IgD-negative memory B cell (primary cell): ENCODE measurements around the gene TDRD9. TPM values are rescaled to one million over a fixed set of nuclear protein-coding genes. Genes with fewer than 3 reads are reported as not detected.
A peak's percentile ranks its signal among the peaks of the same experiment; 100 is the strongest.
"Not testable (repeated sequence)": the region's sequence is repeated elsewhere in the genome, so short reads cannot be mapped to it uniquely, and the experiment has no call there.

Source experiments
- H3K27ac Mint-ChIP-seq, 3 donors: one replicate each; pipeline ENCODE4 v1.8.0; 2020 to 2022; ENCODE audit warnings: mild to moderate bottlenecking in 3 of 3, mixed read lengths in 3 of 3, moderate library complexity in 1 of 3
- H3K27me3 Mint-ChIP-seq: one replicate; pipeline ENCODE4 v1.8.0; 2021; ENCODE audit warnings: mixed read lengths
- H3K36me3 Mint-ChIP-seq: one replicate; pipeline ENCODE4 v1.8.0; 2020; ENCODE audit warnings: mild to moderate bottlenecking, mixed read lengths
- H3K4me1 Mint-ChIP-seq, 3 donors: one replicate each; pipeline ENCODE4 v1.8.0; 2020 to 2022; ENCODE audit warnings: mixed read lengths in 3 of 3, mild to moderate bottlenecking in 1 of 3
- H3K4me3 Mint-ChIP-seq, 4 donors: one replicate each; pipeline ENCODE4 v1.8.0; 2020 to 2022; ENCODE audit warnings: mild to moderate bottlenecking in 4 of 4, mixed read lengths in 4 of 4, moderate library complexity in 3 of 4
- H3K9me3 Mint-ChIP-seq, 3 donors: one replicate each; pipeline ENCODE4 v1.8.0; 2020 to 2021; ENCODE audit warnings: mixed read lengths in 3 of 3, mild to moderate bottlenecking in 1 of 3
- polyA plus RNA-seq: library from polyadenylated mRNA; unstranded; fragments of 300-500 nt; fragmentation: Illumina TruSeq; gene quantifications from one replicate; pipeline ENCODE4 v1.2.3, GENCODE V29; 2021

The TDRD9 gene
- polyA plus RNA-seq, 1 donor from 2014 or later, result 2.0 TPM

DNA sequence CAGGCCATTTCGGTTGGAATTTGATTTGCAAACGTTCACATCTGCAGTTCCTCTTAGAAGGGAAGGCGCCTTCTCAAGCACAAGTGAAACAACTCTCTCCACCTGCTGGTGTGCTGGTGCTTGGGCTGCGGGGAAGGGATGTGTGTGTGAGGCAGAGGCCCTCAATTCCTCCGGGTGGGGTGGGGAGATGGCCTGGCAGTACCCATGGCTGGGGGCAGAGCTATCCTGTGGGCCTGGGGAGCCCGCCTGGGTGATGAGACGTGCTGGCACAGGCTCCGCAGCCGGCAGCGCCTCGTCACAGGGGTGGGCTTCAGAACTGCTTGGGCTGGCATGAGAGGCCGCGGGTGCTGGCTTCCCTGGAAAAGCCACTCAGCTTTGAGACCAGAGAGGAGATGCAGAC lies 28.9 kb upstream of the TDRD9 start:
- H3K4me1 Mint-ChIP-seq, result peaks cover 0 to 4% (median 3%) of the 10 kb centered on the region in 3 donors
- no peak overlapping the region for H3K4me3 Mint-ChIP-seq
- peaks cover 5% of the 10 kb centered on the region for H3K27me3 Mint-ChIP-seq
- no peak overlapping the region for H3K27ac Mint-ChIP-seq
- H3K9me3 Mint-ChIP-seq, result no peaks in the 10 kb centered on the region
- H3K36me3 Mint-ChIP-seq, result peaks cover 2% of the 10 kb centered on the region

DNA sequence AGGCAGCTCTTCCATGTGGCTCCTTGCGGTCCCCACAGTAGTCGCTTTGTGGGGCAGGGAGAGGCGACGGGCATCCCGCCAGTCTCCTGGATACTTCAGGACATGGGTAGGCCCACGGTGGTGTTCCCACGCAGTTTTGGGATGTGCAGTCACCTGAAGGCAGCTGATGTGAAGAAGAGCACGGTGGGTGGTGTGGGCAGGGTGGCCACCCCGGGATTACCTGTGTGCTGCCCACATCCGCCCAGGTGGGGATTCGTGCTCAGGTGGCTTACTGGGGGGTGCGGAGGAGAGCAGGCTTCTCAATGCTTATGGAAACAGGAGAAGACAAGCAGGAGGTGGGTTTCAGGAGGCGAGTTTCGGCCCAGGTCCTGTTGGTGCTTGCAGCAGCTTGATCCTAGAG lies 28.4 kb upstream of the TDRD9 start:
- H3K9me3 Mint-ChIP-seq, result no peaks in the 10 kb centered on the region

GRCh38 chr14:103904493-103905107 lies 23.7 kb upstream of the TDRD9 start:
- H3K27ac Mint-ChIP-seq, result no peak overlapping the region
- H3K36me3 Mint-ChIP-seq, result peaks cover 1% of the 10 kb centered on the region
- H3K9me3 Mint-ChIP-seq, result no peaks in the 10 kb centered on the region
- peaks cover 2% of the 10 kb centered on the region for H3K27me3 Mint-ChIP-seq
- no peak overlapping the region for H3K4me3 Mint-ChIP-seq
- peaks cover 0 to 4% (median 3%) of the 10 kb centered on the region in 3 donors for H3K4me1 Mint-ChIP-seq

More for the DNA sequence above, 28.4 kb upstream of the TDRD9 start:
- Mint-ChIP-seq H3K27ac (no peak overlapping the region), H3K36me3 (peaks cover 2% of the 10 kb centered on the region), H3K4me1 (peaks cover 0 to 4% (median 3%) of the 10 kb centered on the region in 3 donors), H3K4me3 (no peak overlapping the region), H3K27me3 (peaks cover 5% of the 10 kb centered on the region)

- H3K4me3 Mint-ChIP-seq, result peak overlapping the region in 1 of 4 donors; percentile 39
- H3K9me3 Mint-ChIP-seq, result no peaks in the 10 kb centered on the region
- peaks cover 2% of the 10 kb centered on the region for H3K27me3 Mint-ChIP-seq
- H3K27ac Mint-ChIP-seq, result peak overlapping the region in 1 of 3 donors; percentile 35
- peaks cover 5% of the 10 kb centered on the region for H3K36me3 Mint-ChIP-seq
- H3K4me1 Mint-ChIP-seq, result peaks cover 5 to 8% (median 5%) of the 10 kb centered on the region in 3 donors
Observed at GRCh38 chr14:103905842-103906456, 22.3 kb upstream of the TDRD9 start.

DNA sequence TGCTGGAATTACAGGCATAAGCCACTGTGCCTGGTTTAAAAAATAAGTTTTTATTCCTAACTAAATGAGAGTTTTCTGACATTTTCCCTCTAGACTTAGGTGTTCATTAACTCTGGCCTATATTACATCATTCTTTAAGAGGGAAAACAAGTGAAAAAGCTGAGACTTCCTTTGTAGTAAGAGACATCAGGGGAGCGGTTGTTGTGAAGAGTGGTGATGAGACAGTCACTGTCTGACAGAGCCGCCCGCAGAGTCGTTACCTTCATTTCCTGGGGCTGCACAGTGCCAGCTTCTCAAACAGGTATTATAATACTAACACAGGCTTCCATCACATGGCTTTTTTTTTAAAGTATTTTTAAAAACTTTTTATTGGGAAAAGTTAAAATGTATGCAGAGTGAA lies 19.7 kb upstream of the TDRD9 start:
- H3K27me3 Mint-ChIP-seq, result no peaks in the 10 kb centered on the region
- H3K4me1 Mint-ChIP-seq, result peaks cover 5 to 6% (median 5%) of the 10 kb centered on the region in 3 donors
- peaks cover 5% of the 10 kb centered on the region for H3K36me3 Mint-ChIP-seq
- peak overlapping the region in 2 of 4 donors; percentile 27 to 28 for H3K4me3 Mint-ChIP-seq
- H3K27ac Mint-ChIP-seq, result no peak overlapping the region
- no peaks in the 10 kb centered on the region for H3K9me3 Mint-ChIP-seq

DNA sequence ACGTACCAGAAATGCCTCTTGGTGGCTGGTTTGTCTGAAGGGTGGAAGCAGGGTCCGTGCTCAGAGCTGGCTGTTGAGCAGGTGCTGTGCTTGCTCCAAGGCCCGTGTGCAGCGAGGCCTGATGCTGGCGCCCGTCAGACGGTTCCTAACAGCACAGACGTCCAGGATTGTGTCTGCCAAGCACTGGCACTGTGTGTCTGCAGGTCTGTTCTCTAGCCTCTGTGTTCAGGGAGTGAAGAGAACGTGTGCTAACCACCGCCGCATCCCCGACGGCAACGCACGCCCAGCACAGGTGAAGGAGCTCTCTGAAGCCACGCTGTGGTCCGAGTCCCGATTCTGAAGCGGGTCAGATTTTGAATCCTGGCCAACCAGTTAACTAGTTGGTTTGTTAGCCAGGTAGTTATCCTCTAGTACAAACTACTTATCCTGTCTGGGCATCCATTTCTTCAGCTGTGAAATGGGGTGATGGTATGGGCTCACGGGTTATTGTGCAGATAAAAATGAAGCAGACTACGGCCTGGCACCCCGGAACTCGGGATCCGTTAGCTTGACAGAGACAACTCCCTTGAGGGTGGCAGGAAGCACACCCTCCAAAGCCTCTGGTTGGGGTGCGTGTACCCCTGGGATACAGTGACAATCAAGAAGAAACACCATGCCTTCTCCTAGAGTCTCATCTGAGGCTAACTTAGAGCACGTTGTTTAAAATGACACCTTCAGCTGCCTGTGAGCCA lies 18.6 kb upstream of the TDRD9 start:
- Mint-ChIP-seq H3K27me3 (no peaks in the 10 kb centered on the region), H3K9me3 (no peaks in the 10 kb centered on the region), H3K27ac (peak overlapping the region in 1 of 3 donors; percentile 13), H3K36me3 (peaks cover 7% of the 10 kb centered on the region), H3K4me3 (peak overlapping the region in 2 of 4 donors; percentile 51 to 89), H3K4me1 (peaks cover 4 to 8% (median 5%) of the 10 kb centered on the region in 3 donors)

- Mint-ChIP-seq H3K27ac (peak overlapping the region in 1 of 3 donors; percentile 13), H3K4me1 (peaks cover 4 to 8% (median 6%) of the 10 kb centered on the region in 3 donors), H3K36me3 (peaks cover 7% of the 10 kb centered on the region), H3K9me3 (no peaks in the 10 kb centered on the region), H3K4me3 (peak overlapping the region in 2 of 4 donors; percentile 51 to 89), H3K27me3 (no peaks in the 10 kb centered on the region)
Observed at GRCh38 chr14:103910262-103910935, 17.9 kb upstream of the TDRD9 start.

- no peak overlapping the region for H3K4me3 Mint-ChIP-seq
- no peaks in the 10 kb centered on the region for H3K27me3 Mint-ChIP-seq
- peaks cover 5 to 9% (median 8%) of the 10 kb centered on the region in 3 donors for H3K4me1 Mint-ChIP-seq
- peaks cover 7% of the 10 kb centered on the region for H3K36me3 Mint-ChIP-seq
- H3K27ac Mint-ChIP-seq, result no peak overlapping the region
- H3K9me3 Mint-ChIP-seq, result no peaks in the 10 kb centered on the region
Observed at GRCh38 chr14:103910984-103911383, 17.3 kb upstream of the TDRD9 start.

DNA sequence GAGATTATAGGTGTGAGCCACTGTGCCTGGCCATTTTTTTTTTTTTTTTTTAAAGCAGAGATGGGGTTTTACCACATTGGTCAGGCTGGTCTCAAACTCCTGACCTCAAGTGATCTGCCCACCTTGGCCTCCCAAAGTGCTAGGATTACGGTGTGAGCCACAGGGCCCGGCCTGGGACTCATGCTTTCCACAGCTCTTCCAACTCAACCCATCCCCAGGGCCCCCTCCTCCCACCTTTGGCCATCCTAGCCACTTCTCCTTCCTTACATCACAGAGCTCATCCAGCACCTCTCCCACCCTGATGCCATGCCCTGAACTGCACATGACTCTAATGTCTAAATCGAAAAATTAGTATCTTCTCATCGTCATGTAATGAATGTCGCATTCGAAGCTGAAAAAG lies 12.6 kb upstream of the TDRD9 start:
- H3K27me3 Mint-ChIP-seq, result no peaks in the 10 kb centered on the region
- peaks cover 1 to 13% (median 3%) of the 10 kb centered on the region in 3 donors for H3K4me1 Mint-ChIP-seq
- H3K36me3 Mint-ChIP-seq, result peaks cover 2% of the 10 kb centered on the region
- no peak overlapping the region for H3K4me3 Mint-ChIP-seq
- no peak overlapping the region for H3K27ac Mint-ChIP-seq
- no peaks in the 10 kb centered on the region for H3K9me3 Mint-ChIP-seq

GRCh38 chr14:103916636-103917262 lies 11.5 kb upstream of the TDRD9 start:
- H3K36me3 Mint-ChIP-seq, result peaks cover 2% of the 10 kb centered on the region
- no peaks in the 10 kb centered on the region for H3K9me3 Mint-ChIP-seq
- no peaks in the 10 kb centered on the region for H3K27me3 Mint-ChIP-seq
- no peak overlapping the region for H3K27ac Mint-ChIP-seq
- H3K4me3 Mint-ChIP-seq, result peak overlapping the region in 1 of 4 donors; percentile 23
- H3K4me1 Mint-ChIP-seq, result peaks cover 1 to 15% (median 8%) of the 10 kb centered on the region in 3 donors

DNA sequence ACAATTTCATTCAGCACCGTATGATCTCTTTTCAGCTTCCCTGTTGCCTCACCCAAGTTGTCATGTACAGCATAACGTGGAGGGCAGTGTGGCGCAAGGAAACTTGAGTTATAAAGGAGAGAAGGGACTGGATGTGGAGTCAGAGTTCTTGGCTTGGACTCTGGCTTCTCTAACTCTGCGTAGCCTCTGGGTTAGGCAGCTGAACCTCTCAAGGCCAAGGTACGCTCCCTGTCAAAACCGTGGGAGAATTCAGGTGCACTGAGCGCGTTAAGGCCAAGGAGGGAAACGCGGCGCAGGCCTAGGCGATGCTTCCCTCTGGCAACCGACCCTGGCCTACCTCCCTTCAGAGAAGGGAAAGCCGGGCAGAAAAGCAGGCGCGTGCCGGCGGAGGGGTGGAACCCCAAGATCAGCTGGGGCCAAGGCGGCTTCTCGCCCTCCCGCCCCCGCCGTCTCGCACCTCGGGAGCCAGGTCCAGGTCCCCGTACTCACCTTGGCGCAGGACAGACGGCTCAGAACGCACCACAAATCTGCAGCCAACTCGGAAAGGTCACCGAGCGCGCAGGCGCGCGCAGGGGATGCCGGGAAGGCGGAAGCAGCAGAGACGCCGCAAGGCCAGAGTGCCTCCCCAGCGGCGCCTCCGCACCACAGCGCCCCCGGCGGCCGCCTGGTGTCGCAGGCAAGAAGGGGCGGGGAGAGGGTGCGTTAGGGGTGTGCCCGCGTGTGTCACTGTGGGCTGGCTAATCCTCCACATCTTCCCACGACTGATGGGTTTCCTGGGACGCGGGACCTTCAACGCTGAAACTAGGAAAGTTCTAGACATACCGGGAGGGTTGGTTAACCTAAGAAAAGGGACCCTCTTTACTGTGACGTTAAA lies 7.0 kb upstream of the TDRD9 start:
- no peaks in the 10 kb centered on the region for H3K9me3 Mint-ChIP-seq
- no peaks in the 10 kb centered on the region for H3K36me3 Mint-ChIP-seq
- no peaks in the 10 kb centered on the region for H3K27me3 Mint-ChIP-seq
- peak overlapping the region; percentile 42 to 88 (median 78) for H3K27ac Mint-ChIP-seq
- peak overlapping the region; percentile 88 to 94 (median 92) for H3K4me3 Mint-ChIP-seq
- peaks cover 4 to 12% (median 4%) of the 10 kb centered on the region in 3 donors for H3K4me1 Mint-ChIP-seq

- H3K27ac Mint-ChIP-seq, result peak overlapping the region in 1 of 3 donors; percentile 42
- not testable (repeated sequence) for H3K27me3 Mint-ChIP-seq, H3K36me3 Mint-ChIP-seq, H3K9me3 Mint-ChIP-seq
- peaks cover 4 to 12% (median 4%) of the 10 kb centered on the region in 3 donors for H3K4me1 Mint-ChIP-seq
- H3K4me3 Mint-ChIP-seq, result peak overlapping the region; percentile 88 to 94 (median 92)
Observed at GRCh38 chr14:103921855-103922200, 6.4 kb upstream of the TDRD9 start.

GRCh38 chr14:103923863-103924262 lies 4.4 kb upstream of the TDRD9 start:
- H3K36me3 Mint-ChIP-seq, result peaks cover 2% of the 10 kb centered on the region
- no peaks in the 10 kb centered on the region for H3K9me3 Mint-ChIP-seq
- no peak overlapping the region for H3K27ac Mint-ChIP-seq
- H3K4me1 Mint-ChIP-seq, result peaks cover 4 to 9% (median 6%) of the 10 kb centered on the region in 3 donors
- no peak overlapping the region for H3K4me3 Mint-ChIP-seq
- no peaks in the 10 kb centered on the region for H3K27me3 Mint-ChIP-seq

GRCh38 chr14:103925316-103925715 lies 2.9 kb upstream of the TDRD9 start:
- H3K27ac Mint-ChIP-seq, result no peak overlapping the region
- H3K9me3 Mint-ChIP-seq, result peaks cover 0 to 2% (median 0%) of the 10 kb centered on the region in 3 donors
- H3K4me3 Mint-ChIP-seq, result peak overlapping the region in 2 of 4 donors; percentile 33 to 58
- H3K36me3 Mint-ChIP-seq, result peaks cover 2% of the 10 kb centered on the region
- H3K4me1 Mint-ChIP-seq, result peaks cover 4 to 6% (median 5%) of the 10 kb centered on the region in 3 donors
- H3K27me3 Mint-ChIP-seq, result no peaks in the 10 kb centered on the region
